Hepatocyte (in vitro differentiated cells): ENCODE measurements around the gene EIF3L.

Experiments used
- CTCF ChIP-seq: fragments of 200-600 bp; sonication (generic); IDR thresholded peaks from 2 replicates; pipeline ENCODE4 v1.5.1; 2016; ENCODE audit warnings: antibody characterized with exemption, mild to moderate bottlenecking; ENCODE audit not compliant: poor library complexity
- EZH2 ChIP-seq: fragments of 200-600 bp; sonication (generic); IDR thresholded peaks from 2 replicates; pipeline ENCODE4 v1.6.1; 2016; ENCODE audit warnings: antibody characterized with exemption, mild to moderate bottlenecking, borderline replicate concordance
- EZH2phosphoT487 ChIP-seq: fragments of 200-600 bp; sonication (generic); IDR thresholded peaks from one replicate; pipeline ENCODE4 v1.6.1; 2018; ENCODE audit warnings: antibody characterized with exemption, mild to moderate bottlenecking, low read depth, moderate library complexity; ENCODE audit not compliant: unreplicated experiment, severe bottlenecking

- TF ChIP-seq CTCF = no peak
- TF ChIP-seq EZH2phosphoT487 = no peak
- no peak for TF ChIP-seq EZH2
Observed at GRCh38 chr22:37896939-37897338, 47.7 kb downstream of the EIF3L start.
